ENCODE measurements around the gene COLGALT1.

GRCh38 chr19:17576758-17577456 lies 21.5 kb downstream of the COLGALT1 start:
- TF ChIP-seq CTCF (IDR thresholded peaks at IDR 0.05) (no peak), POLR2A (IDR thresholded peaks at IDR 0.05) (no peak)

Data from thyroid gland (tissue), 4 donors.